ENCODE results near the gene ACHE.

DNA sequence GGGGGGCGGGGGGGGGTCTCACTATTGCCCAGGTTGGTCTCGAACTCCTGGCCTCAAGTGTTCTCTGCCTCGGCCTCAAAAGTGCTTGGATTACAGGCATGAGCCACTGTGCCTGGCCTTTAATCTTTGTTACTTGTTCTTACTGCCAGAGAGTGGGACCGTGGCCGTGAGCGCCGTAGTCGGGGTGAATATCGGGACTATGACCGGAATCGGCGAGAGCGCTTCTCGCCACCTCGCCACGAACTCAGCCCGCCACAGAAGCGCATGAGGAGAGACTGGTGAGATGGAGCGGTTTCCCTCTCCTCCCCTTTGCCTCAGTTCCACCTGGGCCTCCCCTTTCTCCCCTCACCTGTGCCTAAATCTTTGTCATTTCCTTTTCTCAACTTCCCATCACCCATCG lies 14.6 kb downstream of the ACHE start:
- TF ChIP-seq, protein P1, sequence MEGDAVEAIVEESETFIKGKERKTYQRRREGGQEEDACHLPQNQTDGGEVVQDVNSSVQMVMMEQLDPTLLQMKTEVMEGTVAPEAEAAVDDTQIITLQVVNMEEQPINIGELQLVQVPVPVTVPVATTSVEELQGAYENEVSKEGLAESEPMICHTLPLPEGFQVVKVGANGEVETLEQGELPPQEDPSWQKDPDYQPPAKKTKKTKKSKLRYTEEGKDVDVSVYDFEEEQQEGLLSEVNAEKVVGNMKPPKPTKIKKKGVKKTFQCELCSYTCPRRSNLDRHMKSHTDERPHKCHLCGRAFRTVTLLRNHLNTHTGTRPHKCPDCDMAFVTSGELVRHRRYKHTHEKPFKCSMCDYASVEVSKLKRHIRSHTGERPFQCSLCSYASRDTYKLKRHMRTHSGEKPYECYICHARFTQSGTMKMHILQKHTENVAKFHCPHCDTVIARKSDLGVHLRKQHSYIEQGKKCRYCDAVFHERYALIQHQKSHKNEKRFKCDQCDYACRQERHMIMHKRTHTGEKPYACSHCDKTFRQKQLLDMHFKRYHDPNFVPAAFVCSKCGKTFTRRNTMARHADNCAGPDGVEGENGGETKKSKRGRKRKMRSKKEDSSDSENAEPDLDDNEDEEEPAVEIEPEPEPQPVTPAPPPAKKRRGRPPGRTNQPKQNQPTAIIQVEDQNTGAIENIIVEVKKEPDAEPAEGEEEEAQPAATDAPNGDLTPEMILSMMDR (IDR thresholded peaks at IDR 0.05): no peak
- TF ChIP-seq POLR2AphosphoS5 (IDR thresholded peaks at IDR 0.05) (no peak), EP300 (IDR thresholded peaks at IDR 0.05) (no peak), POLR2A (IDR thresholded peaks at IDR 0.05) (no peak)

All from sigmoid colon (tissue), 4 donors.